Measurements from ENCODE around the gene ABCA2.

DNA sequence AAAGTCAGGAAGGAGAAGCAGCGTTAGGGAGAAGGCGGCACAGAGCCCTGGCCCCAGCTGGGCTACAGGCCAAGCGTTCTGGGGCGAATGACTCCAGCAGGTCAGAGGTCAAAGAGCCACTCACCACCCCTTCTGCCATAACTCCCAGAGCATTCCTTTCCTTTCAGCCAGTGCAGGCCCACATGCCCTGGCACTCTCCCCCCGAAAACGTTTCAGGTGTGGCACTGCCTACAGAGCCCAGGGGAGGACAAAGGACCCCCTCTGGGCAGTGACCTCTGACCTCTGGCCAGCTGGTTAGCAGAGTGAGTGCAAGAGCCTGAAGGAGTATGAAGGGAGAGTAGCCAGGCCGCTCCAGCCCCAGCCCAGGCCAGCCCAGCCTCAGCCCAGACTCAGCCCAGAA, 4.9 kb downstream of the ABCA2 start:
- TF ChIP-seq, protein P1, sequence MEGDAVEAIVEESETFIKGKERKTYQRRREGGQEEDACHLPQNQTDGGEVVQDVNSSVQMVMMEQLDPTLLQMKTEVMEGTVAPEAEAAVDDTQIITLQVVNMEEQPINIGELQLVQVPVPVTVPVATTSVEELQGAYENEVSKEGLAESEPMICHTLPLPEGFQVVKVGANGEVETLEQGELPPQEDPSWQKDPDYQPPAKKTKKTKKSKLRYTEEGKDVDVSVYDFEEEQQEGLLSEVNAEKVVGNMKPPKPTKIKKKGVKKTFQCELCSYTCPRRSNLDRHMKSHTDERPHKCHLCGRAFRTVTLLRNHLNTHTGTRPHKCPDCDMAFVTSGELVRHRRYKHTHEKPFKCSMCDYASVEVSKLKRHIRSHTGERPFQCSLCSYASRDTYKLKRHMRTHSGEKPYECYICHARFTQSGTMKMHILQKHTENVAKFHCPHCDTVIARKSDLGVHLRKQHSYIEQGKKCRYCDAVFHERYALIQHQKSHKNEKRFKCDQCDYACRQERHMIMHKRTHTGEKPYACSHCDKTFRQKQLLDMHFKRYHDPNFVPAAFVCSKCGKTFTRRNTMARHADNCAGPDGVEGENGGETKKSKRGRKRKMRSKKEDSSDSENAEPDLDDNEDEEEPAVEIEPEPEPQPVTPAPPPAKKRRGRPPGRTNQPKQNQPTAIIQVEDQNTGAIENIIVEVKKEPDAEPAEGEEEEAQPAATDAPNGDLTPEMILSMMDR (IDR thresholded peaks at IDR 0.05) = no peak
- no peak for TF ChIP-seq POLR2A (IDR thresholded peaks at IDR 0.05)
